ENCODE results near the gene SLC4A2.
A peak's percentile ranks its signal among the peaks of the same experiment; 100 is the strongest.
"Not testable (repeated sequence)": the region's sequence is repeated elsewhere in the genome, so short reads cannot be mapped to it uniquely, and the experiment has no call there.

The SLC4A2 gene

GRCh38 chr7:151038951-151039849, 20.2 kb upstream of the SLC4A2 start:
- Histone ChIP-seq H3K36me3 (ENCODE audit: control insufficient read depth, insufficient read depth, low read length) (no peaks in the 10 kb centered on the region), H3K4me3 (ENCODE audit: low read length) (no peak overlapping the region), H3K9me3 (ENCODE audit: control insufficient read depth, low read length) (no peaks in the 10 kb centered on the region), H3K27me3 (ENCODE audit: control insufficient read depth, insufficient read depth, low read length) (no peaks in the 10 kb centered on the region), H3K9ac (ENCODE audit: low read length) (peak overlapping the region; percentile 31), H3K4me1 (ENCODE audit: control insufficient read depth, insufficient read depth, low read length) (peaks cover 23% of the 10 kb centered on the region)

GRCh38 chr7:151039850-151040548, 19.4 kb upstream of the SLC4A2 start:
- Histone ChIP-seq H3K9me3 (ENCODE audit: control insufficient read depth, low read length) (no peaks in the 10 kb centered on the region), H3K9ac (ENCODE audit: low read length) (no peak overlapping the region), H3K36me3 (ENCODE audit: control insufficient read depth, insufficient read depth, low read length) (no peaks in the 10 kb centered on the region), H3K4me1 (ENCODE audit: control insufficient read depth, insufficient read depth, low read length) (peaks cover 23% of the 10 kb centered on the region), H3K4me3 (ENCODE audit: low read length) (no peak overlapping the region), H3K27me3 (ENCODE audit: control insufficient read depth, insufficient read depth, low read length) (no peaks in the 10 kb centered on the region)

- Histone ChIP-seq H3K36me3 (ENCODE audit: control insufficient read depth, insufficient read depth, low read length) (no peaks in the 10 kb centered on the region), H3K9ac (ENCODE audit: low read length) (no peak overlapping the region), H3K27me3 (ENCODE audit: control insufficient read depth, insufficient read depth, low read length) (no peaks in the 10 kb centered on the region)
Observed at GRCh38 chr7:151040616-151041375, 18.6 kb upstream of the SLC4A2 start.

DNA sequence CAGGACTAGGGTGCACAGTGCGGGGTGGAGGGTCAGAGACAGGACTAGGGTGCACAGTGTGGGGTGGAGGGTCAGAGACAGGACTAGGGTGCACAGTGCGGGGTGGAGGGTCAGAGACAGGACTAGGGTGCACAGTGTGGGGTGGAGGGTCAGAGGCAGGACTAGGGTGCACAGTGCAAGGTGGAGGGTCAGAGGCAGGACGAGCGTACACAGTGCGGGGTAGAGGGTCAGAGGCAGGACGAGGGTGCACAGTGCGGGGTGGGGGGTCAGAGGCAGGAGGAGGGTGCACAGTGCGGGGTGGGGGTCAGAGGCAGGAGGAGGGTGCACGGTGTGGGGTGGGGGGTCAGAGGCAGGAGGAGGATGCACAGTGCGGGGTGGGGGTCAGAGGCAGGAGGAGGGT, 15.9 kb upstream of the SLC4A2 start:
- not testable (repeated sequence) for H3K9ac ChIP-seq (ENCODE audit: low read length); H3K36me3 ChIP-seq (ENCODE audit: control insufficient read depth, insufficient read depth, low read length); H3K9me3 ChIP-seq (ENCODE audit: control insufficient read depth, low read length); H3K4me3 ChIP-seq (ENCODE audit: low read length); H3K27me3 ChIP-seq (ENCODE audit: control insufficient read depth, insufficient read depth, low read length)
- peaks cover 21% of the 10 kb centered on the region for H3K4me1 ChIP-seq (ENCODE audit: control insufficient read depth, insufficient read depth, low read length)

More at GRCh38 chr7:151040616-151041375, 18.6 kb upstream of the SLC4A2 start:
- Histone ChIP-seq H3K4me1 (ENCODE audit: control insufficient read depth, insufficient read depth, low read length) (peaks cover 23% of the 10 kb centered on the region), H3K9me3 (ENCODE audit: control insufficient read depth, low read length) (no peaks in the 10 kb centered on the region), H3K4me3 (ENCODE audit: low read length) (no peak overlapping the region)

- H3K4me1 ChIP-seq (ENCODE audit: control insufficient read depth, insufficient read depth, low read length), result peaks cover 16% of the 10 kb centered on the region
- H3K36me3 ChIP-seq (ENCODE audit: control insufficient read depth, insufficient read depth, low read length), result no peaks in the 10 kb centered on the region
- no peaks in the 10 kb centered on the region for H3K27me3 ChIP-seq (ENCODE audit: control insufficient read depth, insufficient read depth, low read length)
- H3K4me3 ChIP-seq (ENCODE audit: low read length), result no peak overlapping the region
- no peak overlapping the region for H3K9ac ChIP-seq (ENCODE audit: low read length)
- no peaks in the 10 kb centered on the region for H3K9me3 ChIP-seq (ENCODE audit: control insufficient read depth, low read length)
Observed at GRCh38 chr7:151043959-151044358, 15.4 kb upstream of the SLC4A2 start.

- H3K27me3 ChIP-seq (ENCODE audit: control insufficient read depth, insufficient read depth, low read length), result peaks cover 8% of the 10 kb centered on the region
- H3K9me3 ChIP-seq (ENCODE audit: control insufficient read depth, low read length), result no peaks in the 10 kb centered on the region
- peaks cover 3% of the 10 kb centered on the region for H3K4me1 ChIP-seq (ENCODE audit: control insufficient read depth, insufficient read depth, low read length)
- H3K4me3 ChIP-seq (ENCODE audit: low read length), result no peak overlapping the region
- no peaks in the 10 kb centered on the region for H3K36me3 ChIP-seq (ENCODE audit: control insufficient read depth, insufficient read depth, low read length)
- H3K9ac ChIP-seq (ENCODE audit: low read length), result no peak overlapping the region
Observed at GRCh38 chr7:151045262-151045661, 14.1 kb upstream of the SLC4A2 start.

GRCh38 chr7:151045967-151046366, 13.4 kb upstream of the SLC4A2 start:
- Histone ChIP-seq H3K36me3 (ENCODE audit: control insufficient read depth, insufficient read depth, low read length) (no peaks in the 10 kb centered on the region), H3K4me3 (ENCODE audit: low read length) (no peak overlapping the region), H3K27me3 (ENCODE audit: control insufficient read depth, insufficient read depth, low read length) (peaks cover 13% of the 10 kb centered on the region), H3K9ac (ENCODE audit: low read length) (no peak overlapping the region), H3K4me1 (ENCODE audit: control insufficient read depth, insufficient read depth, low read length) (no peaks in the 10 kb centered on the region), H3K9me3 (ENCODE audit: control insufficient read depth, low read length) (no peaks in the 10 kb centered on the region)

DNA sequence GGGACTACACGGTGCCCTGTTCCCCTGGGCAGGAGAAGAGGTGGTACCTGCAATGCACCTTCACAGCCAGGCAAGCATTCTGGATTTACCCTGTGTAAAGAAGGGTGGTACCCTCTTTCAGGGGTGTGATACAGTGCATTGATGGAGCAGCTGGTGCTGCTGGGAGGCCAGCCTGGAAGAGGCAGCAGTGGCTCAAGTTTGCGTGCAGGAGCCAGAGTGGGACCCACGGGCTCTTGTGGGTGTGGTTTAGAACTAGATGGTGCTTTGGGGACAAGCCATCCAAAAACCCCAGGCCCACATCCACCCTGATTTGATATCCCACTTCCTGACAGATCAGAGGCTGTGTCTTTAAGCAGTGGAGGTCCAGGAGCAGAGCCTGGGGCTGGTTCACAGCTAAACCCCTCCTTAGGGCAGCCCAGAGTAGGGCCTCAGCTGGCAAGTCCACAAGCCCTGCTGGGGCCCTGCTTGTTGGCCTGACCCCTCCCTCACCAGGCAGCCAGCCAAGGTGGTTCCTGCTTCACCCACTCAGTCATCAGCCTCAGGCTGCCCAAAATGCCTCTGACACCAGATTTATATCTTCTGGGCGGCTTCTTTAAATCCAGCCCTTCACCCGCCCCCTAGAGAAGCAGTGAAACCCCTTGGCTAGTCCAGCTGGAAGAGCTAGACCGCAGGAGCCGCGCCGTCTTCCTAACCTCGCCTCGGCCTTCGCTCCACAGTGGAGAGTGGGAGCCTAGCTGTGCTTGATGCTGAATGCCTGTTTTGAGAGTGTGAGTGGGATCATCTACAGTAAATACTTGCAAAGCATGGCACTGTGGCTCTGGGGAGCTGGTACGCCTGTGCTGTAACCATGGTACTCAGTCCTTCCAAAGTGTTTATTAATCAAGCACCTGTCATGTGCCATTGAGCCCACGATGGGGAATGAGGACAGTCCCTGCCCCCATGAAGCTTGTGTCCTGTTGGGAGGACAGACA, 12.5 kb upstream of the SLC4A2 start:
- Histone ChIP-seq H3K9ac (ENCODE audit: low read length) (no peak overlapping the region), H3K4me1 (ENCODE audit: control insufficient read depth, insufficient read depth, low read length) (no peaks in the 10 kb centered on the region)

DNA sequence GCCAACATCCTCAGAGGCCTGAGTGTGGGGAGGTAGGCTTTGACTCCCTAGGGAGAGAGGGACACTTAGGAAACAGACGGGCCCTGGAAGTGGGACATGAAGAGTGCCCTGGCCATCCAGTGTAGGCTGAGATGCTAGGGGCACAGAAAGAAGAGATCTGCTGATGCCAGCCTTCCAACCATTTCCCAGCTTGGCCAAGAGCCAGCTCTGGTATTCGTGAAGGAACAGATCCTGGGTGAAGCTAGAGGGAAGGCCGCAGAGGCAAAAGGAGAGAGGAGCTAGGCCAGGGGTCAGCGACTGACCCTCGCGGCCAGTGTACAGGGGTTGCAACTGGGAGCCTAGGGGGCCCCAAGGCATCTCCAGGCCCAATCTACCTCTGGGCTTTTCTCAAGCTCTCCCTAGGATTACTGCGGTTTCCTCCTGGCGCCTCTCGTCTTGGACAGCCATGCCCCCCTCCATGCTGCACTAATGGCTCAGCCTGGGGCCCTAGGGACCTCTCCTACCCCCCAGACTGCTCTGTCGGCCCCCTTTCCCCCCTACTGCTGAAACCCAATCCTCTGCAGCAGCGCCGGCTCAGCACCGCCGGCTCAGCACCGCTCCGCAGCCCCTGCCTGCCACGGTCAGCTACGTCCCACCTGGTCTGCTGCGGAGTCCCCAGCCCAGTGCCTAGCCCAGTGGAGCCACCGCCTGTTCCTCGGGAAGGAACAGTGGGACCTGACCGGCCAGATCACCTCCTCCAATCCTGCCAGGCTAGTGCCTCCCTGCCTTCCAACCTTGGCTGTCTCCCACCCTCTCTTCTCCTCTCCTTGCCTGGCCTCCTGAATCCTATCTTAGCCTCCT, 11.2 kb upstream of the SLC4A2 start, which contains the start of gene ASIC3:
Gene ASIC3, plus strand, starts transcription at position 556 of the 840 bp plus-strand sequence. CDS start 355 bp downstream, outside the sequence.
- no peak within 1 kb of the TSS for H3K9ac ChIP-seq (ENCODE audit: low read length)
- no peak within 1 kb of the TSS for H3K4me3 ChIP-seq (ENCODE audit: low read length)
- H3K9me3 ChIP-seq (ENCODE audit: control insufficient read depth, low read length), result no peaks in the 10 kb centered on the region
- no peaks in the 10 kb centered on the region for H3K4me1 ChIP-seq (ENCODE audit: control insufficient read depth, insufficient read depth, low read length)
- H3K27me3 ChIP-seq (ENCODE audit: control insufficient read depth, insufficient read depth, low read length), result peaks cover 13% of the 10 kb centered on the region
- no peaks in the 10 kb centered on the region for H3K36me3 ChIP-seq (ENCODE audit: control insufficient read depth, insufficient read depth, low read length)

More for the DNA sequence above, 12.5 kb upstream of the SLC4A2 start:
- no peaks in the 10 kb centered on the region for H3K36me3 ChIP-seq (ENCODE audit: control insufficient read depth, insufficient read depth, low read length)
- peaks cover 13% of the 10 kb centered on the region for H3K27me3 ChIP-seq (ENCODE audit: control insufficient read depth, insufficient read depth, low read length)
- no peaks in the 10 kb centered on the region for H3K9me3 ChIP-seq (ENCODE audit: control insufficient read depth, low read length)
- no peak overlapping the region for H3K4me3 ChIP-seq (ENCODE audit: low read length)

DNA sequence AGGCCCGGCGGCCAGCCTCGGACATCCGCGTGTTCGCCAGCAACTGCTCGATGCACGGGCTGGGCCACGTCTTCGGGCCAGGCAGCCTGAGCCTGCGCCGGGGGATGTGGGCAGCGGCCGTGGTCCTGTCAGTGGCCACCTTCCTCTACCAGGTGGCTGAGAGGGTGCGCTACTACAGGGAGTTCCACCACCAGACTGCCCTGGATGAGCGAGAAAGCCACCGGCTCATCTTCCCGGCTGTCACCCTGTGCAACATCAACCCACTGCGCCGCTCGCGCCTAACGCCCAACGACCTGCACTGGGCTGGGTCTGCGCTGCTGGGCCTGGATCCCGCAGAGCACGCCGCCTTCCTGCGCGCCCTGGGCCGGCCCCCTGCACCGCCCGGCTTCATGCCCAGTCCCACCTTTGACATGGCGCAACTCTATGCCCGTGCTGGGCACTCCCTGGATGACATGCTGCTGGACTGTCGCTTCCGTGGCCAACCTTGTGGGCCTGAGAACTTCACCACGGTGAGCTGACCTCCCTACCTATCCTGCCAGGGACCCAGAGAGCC, 10.4 kb upstream of the SLC4A2 start:
- peaks cover 13% of the 10 kb centered on the region for H3K27me3 ChIP-seq (ENCODE audit: control insufficient read depth, insufficient read depth, low read length)
- no peaks in the 10 kb centered on the region for H3K4me1 ChIP-seq (ENCODE audit: control insufficient read depth, insufficient read depth, low read length)
- no peak overlapping the region for H3K4me3 ChIP-seq (ENCODE audit: low read length)
- no peak overlapping the region for H3K9ac ChIP-seq (ENCODE audit: low read length)
- H3K9me3 ChIP-seq (ENCODE audit: control insufficient read depth, low read length), result no peaks in the 10 kb centered on the region
- H3K36me3 ChIP-seq (ENCODE audit: control insufficient read depth, insufficient read depth, low read length), result no peaks in the 10 kb centered on the region
